ENCODE measurements around the gene NSUN7.

DNA sequence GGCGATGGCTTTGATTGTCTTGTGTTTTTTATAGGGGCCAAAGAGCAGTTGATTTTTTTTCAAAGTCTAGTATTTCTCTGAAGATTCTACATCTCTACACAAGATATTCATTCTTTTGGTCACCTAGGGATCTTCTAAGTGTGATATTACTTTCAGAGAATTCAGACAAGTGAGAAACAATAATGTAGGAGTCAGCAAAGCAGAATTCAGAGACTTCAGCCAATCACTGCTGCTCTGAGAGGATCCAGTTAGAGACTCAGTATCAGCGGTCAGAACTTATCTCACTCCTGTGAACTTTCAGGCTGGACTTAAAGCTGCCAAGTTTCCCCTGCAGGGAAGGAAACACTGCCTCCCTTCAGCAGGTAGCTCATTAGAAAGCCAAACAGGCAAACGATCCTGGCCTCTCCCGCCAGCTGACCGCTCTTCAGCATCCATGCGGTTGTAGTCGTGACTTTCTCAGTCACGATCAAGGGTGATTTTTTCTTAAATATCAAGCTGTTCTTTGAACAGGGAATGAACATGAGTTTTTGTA lies 59.2 kb downstream of the NSUN7 start:
- TF ChIP-seq, protein P1, sequence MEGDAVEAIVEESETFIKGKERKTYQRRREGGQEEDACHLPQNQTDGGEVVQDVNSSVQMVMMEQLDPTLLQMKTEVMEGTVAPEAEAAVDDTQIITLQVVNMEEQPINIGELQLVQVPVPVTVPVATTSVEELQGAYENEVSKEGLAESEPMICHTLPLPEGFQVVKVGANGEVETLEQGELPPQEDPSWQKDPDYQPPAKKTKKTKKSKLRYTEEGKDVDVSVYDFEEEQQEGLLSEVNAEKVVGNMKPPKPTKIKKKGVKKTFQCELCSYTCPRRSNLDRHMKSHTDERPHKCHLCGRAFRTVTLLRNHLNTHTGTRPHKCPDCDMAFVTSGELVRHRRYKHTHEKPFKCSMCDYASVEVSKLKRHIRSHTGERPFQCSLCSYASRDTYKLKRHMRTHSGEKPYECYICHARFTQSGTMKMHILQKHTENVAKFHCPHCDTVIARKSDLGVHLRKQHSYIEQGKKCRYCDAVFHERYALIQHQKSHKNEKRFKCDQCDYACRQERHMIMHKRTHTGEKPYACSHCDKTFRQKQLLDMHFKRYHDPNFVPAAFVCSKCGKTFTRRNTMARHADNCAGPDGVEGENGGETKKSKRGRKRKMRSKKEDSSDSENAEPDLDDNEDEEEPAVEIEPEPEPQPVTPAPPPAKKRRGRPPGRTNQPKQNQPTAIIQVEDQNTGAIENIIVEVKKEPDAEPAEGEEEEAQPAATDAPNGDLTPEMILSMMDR (IDR thresholded peaks at IDR 0.05), result no peak
- TF ChIP-seq POLR2A (IDR thresholded peaks at IDR 0.05), result no peak

Data from testis (tissue), 2 donors.